MCF 10A (cell line): ENCODE data around the gene POLR3E. TPM values are rescaled to one million over a fixed set of nuclear protein-coding genes. Genes with fewer than 3 reads are reported as not detected.

Source experiments
- BruUV-seq: library from RNA; stranded (reverse); fragments of 400-500 nt; replicated peaks from 2 replicates; lab custom pipeline; 2021; lab: Mats Ljungman, UMichigan
- CTCF ChIA-PET: fragments of 300-600 bp; sonication (Branson Sonifier 250); formaldehyde crosslinking; extraction: SDS; loops from one replicate; lab custom pipeline; 2021; ENCODE audit warnings: antibody characterized with exemption, inconsistent platforms; lab: Yijun Ruan, JAX
- POLR2A ChIA-PET: fragments of 300-600, 350-650 bp; sonication (Branson Sonifier 250); formaldehyde crosslinking; extraction: SDS; loops from one replicate; lab custom pipeline; 2020; ENCODE audit warnings: antibody characterized with exemption, inconsistent platforms; lab: Yijun Ruan, JAX
- DNase-seq: peaks from one replicate; pipeline ENCODE4 v3.0.0-alpha.2; 2018; ENCODE audit not compliant: unreplicated experiment
- H3K27ac Mint-ChIP-seq: one replicate; pipeline ENCODE4 v1.8.0; 2022; ENCODE audit warnings: mild to moderate bottlenecking, low read depth, mixed read lengths; ENCODE audit not compliant: unreplicated experiment
- H3K27me3 Mint-ChIP-seq: one replicate; pipeline ENCODE4 v1.8.0; 2022; ENCODE audit warnings: mixed read lengths; ENCODE audit not compliant: insufficient read depth, unreplicated experiment
- H3K36me3 Mint-ChIP-seq: one replicate; pipeline ENCODE4 v1.8.0; 2022; ENCODE audit warnings: mild to moderate bottlenecking, moderate library complexity, mixed read lengths; ENCODE audit not compliant: insufficient read depth, unreplicated experiment
- H3K4me1 Mint-ChIP-seq: one replicate; pipeline ENCODE4 v1.8.0; 2022; ENCODE audit warnings: mixed read lengths; ENCODE audit not compliant: insufficient read depth, unreplicated experiment
- H3K4me3 Mint-ChIP-seq: one replicate; pipeline ENCODE4 v1.8.0; 2022; ENCODE audit warnings: mild to moderate bottlenecking, moderate library complexity, mixed read lengths; ENCODE audit not compliant: unreplicated experiment
- H3K9me3 Mint-ChIP-seq: one replicate; pipeline ENCODE4 v1.8.0; 2022; ENCODE audit warnings: mixed read lengths; ENCODE audit not compliant: unreplicated experiment
- CTCF ChIP-seq: fragments of 200-600 bp; IDR thresholded peaks from one replicate; pipeline ENCODE4 v1.8.0; 2022; ENCODE audit warnings: antibody characterized with exemption, mild to moderate bottlenecking; ENCODE audit not compliant: unreplicated experiment
- intact Hi-C: fragments of 100-400 bp; cut with micrococcal nuclease; formaldehyde crosslinking; loops from 2 replicates; pipeline ENCODE4 v1.14.1; 2022
- total RNA-seq: library from RNA; stranded (reverse); gene quantifications from 2 replicates; pipeline ENCODE4 v1.2.3, GENCODE V29; 2022

POLR3E gene
- total RNA-seq, 1 experiment from 2014 or later = 73.8 TPM

GRCh38 chr16:22267764-22268163, 29.4 kb upstream of the POLR3E start:
- H3K4me3 Mint-ChIP-seq = no peak overlapping the region
- no TSS peak for BruUV-seq
- no peaks in the 10 kb centered on the region for H3K27me3 Mint-ChIP-seq
- ChIA-PET POLR2A (interaction anchor here (0.7 to 1.0 kb wide), 2 partner anchors 17 to 29 kb away, joined by 4 to 5 read pairs; no protein-coding TSS in a partner anchor), CTCF (interaction anchor here (0.6 to 0.9 kb wide), 3 partner anchors 28 to 140 kb away, joined by 3 read pairs; no protein-coding TSS in a partner anchor)
- no peak for TF ChIP-seq CTCF
- peaks cover 4% of the 10 kb centered on the region for H3K4me1 Mint-ChIP-seq
- intact Hi-C loops = no loop called here
- no peaks in the 10 kb centered on the region for H3K9me3 Mint-ChIP-seq
- no peak overlapping the region for H3K27ac Mint-ChIP-seq
- peaks cover 74% of the 10 kb centered on the region for H3K36me3 Mint-ChIP-seq
- DNase-seq = no peak

GRCh38 chr16:22270525-22270924, 26.7 kb upstream of the POLR3E start:
- Mint-ChIP-seq H3K4me3 (no peak overlapping the region), H3K36me3 (peaks cover 64% of the 10 kb centered on the region), H3K4me1 (peaks cover 4% of the 10 kb centered on the region), H3K27me3 (no peaks in the 10 kb centered on the region), H3K27ac (no peak overlapping the region), H3K9me3 (no peaks in the 10 kb centered on the region)
- ChIA-PET CTCF (no interaction called here), POLR2A (no interaction called here)
- no peak for TF ChIP-seq CTCF
- intact Hi-C loops = no loop called here
- DNase-seq = no peak
- BruUV-seq = no TSS peak

GRCh38 chr16:22272870-22273650, 24.1 kb upstream of the POLR3E start:
- no peak for DNase-seq
- H3K27me3 Mint-ChIP-seq = no peaks in the 10 kb centered on the region
- ChIA-PET POLR2A (interaction anchor here (0.7 kb wide), 1 partner anchor 10 kb away, joined by 3 read pairs; no protein-coding TSS in a partner anchor), CTCF (interaction anchor here (0.7 to 0.9 kb wide), 2 partner anchors 9 to 34 kb away, joined by 3 read pairs; no protein-coding TSS in a partner anchor)
- intact Hi-C loops = no loop called here
- H3K4me3 Mint-ChIP-seq = no peak overlapping the region
- no peak for TF ChIP-seq CTCF
- no peaks in the 10 kb centered on the region for H3K9me3 Mint-ChIP-seq
- peak overlapping the region; percentile 73 for H3K27ac Mint-ChIP-seq
- peaks cover 62% of the 10 kb centered on the region for H3K36me3 Mint-ChIP-seq
- BruUV-seq = no TSS peak
- peaks cover 4% of the 10 kb centered on the region for H3K4me1 Mint-ChIP-seq

- Mint-ChIP-seq H3K27me3 (no peaks in the 10 kb centered on the region), H3K4me1 (peaks cover 4% of the 10 kb centered on the region), H3K36me3 (peaks cover 67% of the 10 kb centered on the region), H3K4me3 (no peak overlapping the region), H3K27ac (no peak overlapping the region), H3K9me3 (no peaks in the 10 kb centered on the region)
- no TSS peak for BruUV-seq
- CTCF ChIA-PET = no interaction called here
- TF ChIP-seq CTCF = no peak
- no peak for DNase-seq
- POLR2A ChIA-PET = interaction anchor here (0.9 kb wide), 1 partner anchor 53 kb away, joined by 4 read pairs; no protein-coding TSS in a partner anchor
- intact Hi-C loops = no loop called here
Measured at GRCh38 chr16:22274916-22275315, 22.3 kb upstream of the POLR3E start.
